H1 (cell line): ENCODE measurements around the gene ZNF610. TPM values are rescaled to one million over a fixed set of nuclear protein-coding genes. Genes with fewer than 3 reads are reported as not detected.

Experiments used
- ASH2L ChIP-seq: fragments of 200-600, 300-600 bp; sonication (generic); IDR thresholded peaks from one replicate; pipeline ENCODE4 v1.7.1; 2017; ENCODE audit warnings: low read length
- CHD1 ChIP-seq: IDR thresholded peaks from 2 replicates; pipeline ENCODE4 v1.6.1; 2012; ENCODE audit warnings: low read depth, low read length, improper control_type of control experiment
- CHD7 ChIP-seq: fragments of 300-600 bp; sonication (generic); IDR thresholded peaks from 2 replicates; pipeline ENCODE4 v1.7.1; 2012; ENCODE audit warnings: low read length, moderate library complexity, mild to moderate bottlenecking, inconsistent platforms; ENCODE audit not compliant: insufficient replicate concordance
- EGR1 ChIP-seq: IDR thresholded peaks from 2 replicates; pipeline ENCODE4 v1.6.1; 2011; ENCODE audit warnings: low read depth, low read length, borderline replicate concordance
- POLR2A ChIP-seq, 2 experiments: IDR thresholded peaks; 1 replicate in 1 of 2; 2 replicates in 1 of 2; pipeline ENCODE4 v1.6.1; 2011; ENCODE audit warnings: low read depth in 2 of 2, low read length in 2 of 2, mild to moderate bottlenecking in 2 of 2; ENCODE audit errors: control extremely low read depth in 1 of 2
- SRF ChIP-seq: IDR thresholded peaks from 2 replicates; pipeline ENCODE4 v1.6.1; 2011; ENCODE audit warnings: mild to moderate bottlenecking, low read depth, low read length, moderate library complexity
- TEAD4 ChIP-seq: IDR thresholded peaks from 2 replicates; pipeline ENCODE4 v1.6.1; 2012; ENCODE audit warnings: low read depth, low read length, inconsistent platforms, mixed read lengths
- USF2 ChIP-seq: IDR thresholded peaks from 2 replicates; pipeline ENCODE4 v1.6.1; 2011; ENCODE audit warnings: low read length, improper control_type of control experiment
- polyA plus RNA-seq, 7 experiments: library from polyadenylated mRNA; depleted of rRNA in 3 of 7; stranded (reverse) in 5 of 7; unstranded in 2 of 7; fragments of >200 nt in 5 of 7; fragments of 200-250 nt in 2 of 7; gene quantifications; 1 replicate in 5 of 7; 2 replicates in 1 of 7; 4 replicates in 1 of 7; pipeline versions ENCODE4 v1.2.1 to v1.2.3, GENCODE V29; 2011 to 2013; ENCODE audit warnings: missing spikeins in 2 of 7, mixed read lengths in 2 of 7
- total RNA-seq: library from RNA; stranded (reverse); fragmentation: NEBNext Ultra II Directional; extraction: Animal tissue kit (Norgen Biotek cat#: 25700); gene quantifications from 2 replicates; pipeline ENCODE4 v1.2.1, GENCODE V29; 2021

The ZNF610 gene
- total and polyA plus RNA-seq, 2 of the 8 experiments (the other 6 are each of a cell fraction or from before 2014, with no cell fraction given) = 2.4 to 5.4 TPM

DNA sequence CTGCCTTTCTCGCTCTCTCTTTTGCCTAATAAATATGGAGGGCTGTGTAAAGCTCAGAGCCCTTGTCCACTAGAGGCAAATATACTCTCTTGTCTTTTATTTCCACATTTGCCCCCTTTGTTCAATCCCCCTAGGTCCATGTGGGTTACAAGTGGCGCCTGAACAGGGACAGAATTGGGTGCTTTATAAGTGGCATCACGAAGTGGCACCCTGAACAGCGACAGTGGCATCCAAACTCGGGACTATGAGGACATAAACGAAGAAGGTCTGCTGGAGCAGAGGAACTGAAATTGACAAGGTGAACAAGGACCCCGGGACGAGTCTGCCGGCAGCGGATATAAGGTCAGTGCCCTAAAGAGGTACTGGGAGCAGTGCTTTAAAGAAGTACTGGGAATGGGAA, 4.3 kb upstream of the ZNF610 start (continued):
- TF ChIP-seq CHD7 (no peak), POLR2A (IDR thresholded peaks at IDR 0.05; ENCODE audit: control extremely low read depth in 1 of 2, low read depth in 2 of 2, low read length in 2 of 2) (no peak), CHD1 (no peak), TEAD4 (no peak), SRF (no peak), ASH2L (no peak), USF2 (no peak), EGR1 (no peak)
